Measurements from ENCODE around the gene VPS72.
A peak's percentile ranks its signal among the peaks of the same experiment; 100 is the strongest.

VPS72 gene

GRCh38 chr1:151132335-151133017 lies 57.5 kb downstream of the VPS72 start:
- H3K27ac ChIP-seq (replicated peaks), result no peak overlapping the region
- DNase-seq (ENCODE audit: low read depth in 1 of 2, low spot score in 1 of 2), result no peak
- TF ChIP-seq POLR2AphosphoS5 (IDR thresholded peaks at IDR 0.05; ENCODE audit: low read depth) (no peak), SPI1 (IDR thresholded peaks at IDR 0.05; ENCODE audit: borderline replicate concordance, low read depth) (no peak), REST (IDR thresholded peaks at IDR 0.05; ENCODE audit: insufficient replicate concordance, low read depth) (no peak), CTCF (IDR thresholded peaks at IDR 0.05; ENCODE audit: insufficient read depth, low read length) (no peak), GABPA (IDR thresholded peaks at IDR 0.05; ENCODE audit: low read depth) (no peak)
- no peak overlapping the region for H3K4me3 ChIP-seq (replicated peaks; ENCODE audit: insufficient read depth, low read length)
- H3K27me3 ChIP-seq (ENCODE audit: insufficient read depth, poor library complexity, severe bottlenecking), result peaks cover 3% of the 10 kb centered on the region

DNA sequence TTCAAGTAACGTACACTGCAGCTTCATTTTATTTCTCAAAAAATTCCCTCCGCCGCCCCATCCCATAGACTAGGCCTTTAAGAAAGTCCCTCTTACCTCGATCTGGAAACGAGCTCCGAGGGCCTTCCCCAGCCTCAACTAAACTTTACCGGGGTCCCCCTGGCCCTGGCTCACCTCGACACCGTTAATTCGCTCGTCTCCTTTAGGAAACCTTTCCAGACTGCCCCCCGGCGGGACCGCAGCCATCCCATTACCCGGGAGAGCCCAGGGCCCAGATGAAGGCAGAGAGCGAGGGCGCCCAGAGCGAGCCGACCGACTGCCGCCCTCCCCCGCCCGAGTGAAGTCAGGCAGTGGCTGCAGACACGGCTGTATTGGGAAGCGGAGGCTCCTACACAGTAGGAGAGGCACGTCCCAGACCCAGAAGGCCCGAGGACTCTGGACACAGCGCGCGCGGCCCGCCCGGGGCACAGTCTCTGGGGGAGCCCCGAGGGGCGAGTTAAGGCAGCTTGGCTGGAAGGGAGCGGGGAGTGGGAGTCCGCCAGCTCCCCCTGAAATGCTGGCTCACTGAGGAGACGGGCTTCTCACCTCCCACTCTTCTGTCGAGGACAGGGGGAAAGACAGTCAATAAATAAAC lies 58.2 kb downstream of the VPS72 start:
- H3K27me3 ChIP-seq (ENCODE audit: insufficient read depth, poor library complexity, severe bottlenecking), result peaks cover 3% of the 10 kb centered on the region
- no peak for DNase-seq (ENCODE audit: low read depth in 1 of 2, low spot score in 1 of 2)
- no peak overlapping the region for H3K4me3 ChIP-seq (replicated peaks; ENCODE audit: insufficient read depth, low read length)
- no peak for TF ChIP-seq REST (IDR thresholded peaks at IDR 0.05; ENCODE audit: insufficient replicate concordance, low read depth)
- TF ChIP-seq CTCF (IDR thresholded peaks at IDR 0.05; ENCODE audit: insufficient read depth, low read length), result no peak
- TF ChIP-seq GABPA (IDR thresholded peaks at IDR 0.05; ENCODE audit: low read depth), result no peak
- TF ChIP-seq SPI1 (IDR thresholded peaks at IDR 0.05; ENCODE audit: borderline replicate concordance, low read depth), result no peak
- TF ChIP-seq POLR2AphosphoS5 (IDR thresholded peaks at IDR 0.05; ENCODE audit: low read depth), result no peak
- no peak overlapping the region for H3K27ac ChIP-seq (replicated peaks)

GRCh38 chr1:151130987-151131586 lies 58.9 kb downstream of the VPS72 start:
- Histone ChIP-seq H3K27me3 (ENCODE audit: insufficient read depth, poor library complexity, severe bottlenecking) (peaks cover 3% of the 10 kb centered on the region), H3K4me3 (replicated peaks; ENCODE audit: insufficient read depth, low read length) (no peak overlapping the region), H3K27ac (replicated peaks) (no peak overlapping the region)
- peak in 1 of 2 experiments; percentile 18 for DNase-seq (ENCODE audit: low read depth in 1 of 2, low spot score in 1 of 2)
- TF ChIP-seq REST (IDR thresholded peaks at IDR 0.05; ENCODE audit: insufficient replicate concordance, low read depth) (no peak), SPI1 (IDR thresholded peaks at IDR 0.05; ENCODE audit: borderline replicate concordance, low read depth) (no peak), POLR2AphosphoS5 (IDR thresholded peaks at IDR 0.05; ENCODE audit: low read depth) (no peak), GABPA (IDR thresholded peaks at IDR 0.05; ENCODE audit: low read depth) (no peak), CTCF (IDR thresholded peaks at IDR 0.05; ENCODE audit: insufficient read depth, low read length) (no peak)

Data from HL-60 (cell line).